ENCODE results near the gene IQSEC1. TPM values are rescaled to one million over a fixed set of nuclear protein-coding genes. Genes with fewer than 3 reads are reported as not detected.

IQSEC1 gene
- total RNA-seq, 3 donors from 2014 or later = 26.9 to 45.4 (median 26.9) TPM

- Histone ChIP-seq H3K4me1 (no peaks in the 10 kb centered on the region), H3K9me3 (no peaks in the 10 kb centered on the region), H3K27ac (no peak overlapping the region), H3K27me3 (no peaks in the 10 kb centered on the region), H3K4me3 (no peak overlapping the region), H3K36me3 (no peaks in the 10 kb centered on the region)
- TF ChIP-seq POLR2A (IDR thresholded peaks at IDR 0.05) (no peak), POLR2AphosphoS5 (IDR thresholded peaks at IDR 0.05) (no peak), CTCF (IDR thresholded peaks at IDR 0.05) (no peak)
- intact Hi-C loops (cut with DNase I; ENCODE audit: low total_unique reads) = no loop called here
- no peak for DNase-seq (ENCODE audit: low spot score in 2 of 2)
Measured at GRCh38 chr3:12922881-12923431, 150.3 kb downstream of the IQSEC1 start.

GRCh38 chr3:12922306-12922705 lies 150.9 kb downstream of the IQSEC1 start:
- no peak for DNase-seq (ENCODE audit: low spot score in 2 of 2)
- Histone ChIP-seq H3K27ac (no peak overlapping the region), H3K9me3 (no peaks in the 10 kb centered on the region), H3K36me3 (no peaks in the 10 kb centered on the region), H3K27me3 (no peaks in the 10 kb centered on the region), H3K4me3 (no peak overlapping the region), H3K4me1 (no peaks in the 10 kb centered on the region)
- intact Hi-C loops (cut with DNase I; ENCODE audit: low total_unique reads) = no loop called here
- TF ChIP-seq CTCF (IDR thresholded peaks at IDR 0.05) (no peak), POLR2AphosphoS5 (IDR thresholded peaks at IDR 0.05) (no peak), POLR2A (IDR thresholded peaks at IDR 0.05) (no peak)

DNA sequence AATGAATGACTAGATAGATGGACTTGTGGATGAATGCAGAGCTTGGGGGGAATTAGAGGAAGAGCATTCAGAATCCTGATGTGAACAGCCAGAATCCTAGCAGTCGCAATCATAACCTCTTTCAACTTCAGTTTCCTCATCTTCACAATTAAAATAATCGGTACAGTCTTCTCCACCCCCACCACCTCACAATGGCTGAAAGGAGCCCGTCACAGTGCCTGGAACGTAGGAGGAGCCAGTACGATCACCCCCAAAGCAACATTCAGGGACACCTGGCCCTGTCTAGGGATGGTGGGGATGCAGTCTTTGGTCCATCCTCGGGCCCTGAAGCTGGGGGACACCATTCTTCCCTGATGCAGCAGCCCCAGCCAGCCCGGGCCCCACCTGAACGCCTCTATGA lies 151.5 kb downstream of the IQSEC1 start:
- H3K36me3 ChIP-seq = no peaks in the 10 kb centered on the region
- no peak overlapping the region for H3K27ac ChIP-seq
- TF ChIP-seq POLR2A (IDR thresholded peaks at IDR 0.05) (no peak), CTCF (IDR thresholded peaks at IDR 0.05) (no peak), POLR2AphosphoS5 (IDR thresholded peaks at IDR 0.05) (no peak)
- intact Hi-C loops (cut with DNase I; ENCODE audit: low total_unique reads) = no loop called here
- no peak for DNase-seq (ENCODE audit: low spot score in 2 of 2)
- H3K4me3 ChIP-seq = no peak overlapping the region
- H3K4me1 ChIP-seq = no peaks in the 10 kb centered on the region
- H3K9me3 ChIP-seq = no peaks in the 10 kb centered on the region
- no peaks in the 10 kb centered on the region for H3K27me3 ChIP-seq

GRCh38 chr3:12920967-12921366 lies 152.3 kb downstream of the IQSEC1 start:
- no peak overlapping the region for H3K4me3 ChIP-seq
- H3K27me3 ChIP-seq = no peaks in the 10 kb centered on the region
- no peaks in the 10 kb centered on the region for H3K4me1 ChIP-seq
- no peaks in the 10 kb centered on the region for H3K9me3 ChIP-seq
- no peak for DNase-seq (ENCODE audit: low spot score in 2 of 2)
- H3K27ac ChIP-seq = no peak overlapping the region
- TF ChIP-seq POLR2AphosphoS5 (IDR thresholded peaks at IDR 0.05) (no peak), CTCF (IDR thresholded peaks at IDR 0.05) (no peak), POLR2A (IDR thresholded peaks at IDR 0.05) (no peak)
- intact Hi-C loops (cut with DNase I; ENCODE audit: low total_unique reads) = no loop called here
- H3K36me3 ChIP-seq = no peaks in the 10 kb centered on the region

GRCh38 chr3:12919205-12919604 lies 154.0 kb downstream of the IQSEC1 start:
- H3K36me3 ChIP-seq = no peaks in the 10 kb centered on the region
- TF ChIP-seq POLR2AphosphoS5 (IDR thresholded peaks at IDR 0.05) = no peak
- no peak for TF ChIP-seq CTCF (IDR thresholded peaks at IDR 0.05)
- no peak for TF ChIP-seq POLR2A (IDR thresholded peaks at IDR 0.05)
- no peaks in the 10 kb centered on the region for H3K27me3 ChIP-seq
- DNase-seq (ENCODE audit: low spot score in 2 of 2) = no peak
- H3K9me3 ChIP-seq = no peaks in the 10 kb centered on the region
- intact Hi-C loops (cut with DNase I; ENCODE audit: low total_unique reads) = no loop called here
- no peaks in the 10 kb centered on the region for H3K4me1 ChIP-seq
- no peak overlapping the region for H3K4me3 ChIP-seq
- H3K27ac ChIP-seq = no peak overlapping the region

Measured in breast epithelium (tissue), 4 donors.